Naive B cell (primary cell): ENCODE results near the gene ZNRF2. TPM values are rescaled to one million over a fixed set of nuclear protein-coding genes. Genes with fewer than 3 reads are reported as not detected.

Experiments
- ATAC-seq, 2 donors: fragments of 150-1000 bp; cut with Tn5 transposase; 2 replicates each; pipeline ENCODE4 v1.10.0; 2021; ENCODE audit warnings: low read depth in 2 of 2, mild to moderate bottlenecking in 2 of 2, moderate library complexity in 2 of 2
- DNase-seq: peaks from one replicate; pipeline ENCODE4 v3.0.0; 2022
- H3K27ac Mint-ChIP-seq, 6 donors: one replicate each; pipeline ENCODE4 v1.8.0; 2020 to 2022; ENCODE audit warnings: mild to moderate bottlenecking in 6 of 6, mixed read lengths in 6 of 6, moderate library complexity in 5 of 6, inconsistent platforms in 2 of 6
- H3K27me3 Mint-ChIP-seq, 3 donors: one replicate each; pipeline ENCODE4 v1.8.0; 2021 to 2022; ENCODE audit warnings: mixed read lengths in 3 of 3, mild to moderate bottlenecking in 1 of 3
- H3K36me3 Mint-ChIP-seq, 2 donors: one replicate each; pipeline ENCODE4 v1.8.0; 2020 to 2022; ENCODE audit warnings: mixed read lengths in 2 of 2, inconsistent platforms in 1 of 2, mild to moderate bottlenecking in 1 of 2
- H3K4me1 Mint-ChIP-seq, 3 donors: one replicate each; pipeline ENCODE4 v1.8.0; 2020 to 2022; ENCODE audit warnings: mixed read lengths in 3 of 3, inconsistent platforms in 1 of 3, mild to moderate bottlenecking in 1 of 3, moderate library complexity in 1 of 3
- H3K4me3 Mint-ChIP-seq, 8 donors: one replicate each; pipeline ENCODE4 v1.8.0; 2020 to 2022; ENCODE audit warnings: mild to moderate bottlenecking in 8 of 8, mixed read lengths in 8 of 8, moderate library complexity in 8 of 8, inconsistent platforms in 2 of 8
- H3K9me3 Mint-ChIP-seq, 7 donors: one replicate each; pipeline ENCODE4 v1.8.0; 2020 to 2022; ENCODE audit warnings: mixed read lengths in 7 of 7, mild to moderate bottlenecking in 5 of 7, inconsistent platforms in 2 of 7, moderate library complexity in 1 of 7
- polyA plus RNA-seq, 6 donors: library from polyadenylated mRNA; unstranded; fragments of 300-500 nt; fragmentation: Illumina TruSeq; gene quantifications; one replicate each; pipeline ENCODE4 v1.2.3, GENCODE V29; 2021; ENCODE audit warnings: low read depth in 6 of 6

Gene ZNRF2
- polyA plus RNA-seq, 6 donors from 2014 or later: 0.84 to 7.7 (median 2.8) TPM

GRCh38 chr7:30395676-30396075 lies 111.3 kb downstream of the ZNRF2 start:
- H3K27me3 Mint-ChIP-seq: no peaks in the 10 kb centered on the region
- no peak overlapping the region for H3K4me3 Mint-ChIP-seq
- no peak for DNase-seq
- no peak for ATAC-seq
- H3K36me3 Mint-ChIP-seq: no peaks in the 10 kb centered on the region
- peaks cover 0 to 2% (median 0%) of the 10 kb centered on the region in 7 donors for H3K9me3 Mint-ChIP-seq
- peaks cover 0 to 4% (median 0%) of the 10 kb centered on the region in 3 donors for H3K4me1 Mint-ChIP-seq
- H3K27ac Mint-ChIP-seq: no peak overlapping the region

GRCh38 chr7:30396389-30396788 lies 112.0 kb downstream of the ZNRF2 start:
- Mint-ChIP-seq H3K4me1 (peaks cover 0 to 4% (median 0%) of the 10 kb centered on the region in 3 donors), H3K27me3 (no peaks in the 10 kb centered on the region), H3K36me3 (no peaks in the 10 kb centered on the region), H3K4me3 (no peak overlapping the region), H3K9me3 (peaks cover 0 to 2% (median 0%) of the 10 kb centered on the region in 7 donors), H3K27ac (peak overlapping the region in 3 of 6 donors; percentile 0 to 8 (median 1))
- peak in 1 of 2 donors; percentile 27 for ATAC-seq
- DNase-seq: no peak

DNA sequence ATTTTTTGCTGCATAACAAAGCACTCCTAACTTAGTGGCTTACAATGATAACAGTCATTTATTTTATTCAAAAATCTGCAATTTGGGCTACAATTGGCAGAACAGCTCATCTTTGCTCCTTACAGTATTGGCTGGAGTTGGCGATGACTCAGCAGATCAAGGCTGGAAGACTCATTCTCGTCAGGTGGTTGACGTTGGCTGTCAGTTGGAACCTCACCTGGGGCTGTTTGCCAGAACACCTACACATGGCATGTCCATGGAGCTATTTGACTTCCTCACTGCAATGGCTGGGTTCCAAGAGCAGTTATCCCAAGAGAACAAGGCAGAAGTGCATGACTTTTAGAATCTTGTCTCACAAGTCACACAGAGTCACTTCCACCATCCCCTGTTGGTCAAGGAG lies 119.1 kb downstream of the ZNRF2 start:
- no peak for DNase-seq

DNA sequence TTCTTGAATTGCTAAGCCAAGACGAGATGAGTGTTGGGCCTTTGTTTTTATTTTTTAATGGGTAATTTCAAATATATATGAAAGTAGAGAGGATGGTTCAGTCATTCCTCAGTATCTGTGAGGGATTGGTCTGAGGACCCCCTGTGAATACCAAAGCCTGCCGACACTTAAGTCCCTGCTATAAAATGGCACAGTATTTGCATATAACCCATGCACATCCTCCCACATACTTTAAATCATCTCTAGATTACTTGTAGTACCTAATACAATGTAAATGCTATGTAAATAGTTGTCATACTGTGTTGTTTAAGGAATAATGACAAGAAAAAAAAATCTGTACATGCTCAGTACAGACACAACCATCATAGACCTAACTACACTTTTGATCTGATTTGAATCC lies 120.8 kb downstream of the ZNRF2 start:
- DNase-seq: no peak
- no peak overlapping the region for H3K4me3 Mint-ChIP-seq
- H3K27ac Mint-ChIP-seq: no peak overlapping the region
- peaks cover 0 to 2% (median 0%) of the 10 kb centered on the region in 7 donors for H3K9me3 Mint-ChIP-seq
- H3K36me3 Mint-ChIP-seq: peaks cover 4 to 16% of the 10 kb centered on the region in 2 donors
- no peak for ATAC-seq
- no peaks in the 10 kb centered on the region for H3K27me3 Mint-ChIP-seq
- H3K4me1 Mint-ChIP-seq: peaks cover 4 to 17% (median 8%) of the 10 kb centered on the region in 3 donors

More for the DNA sequence above, 119.1 kb downstream of the ZNRF2 start:
- Mint-ChIP-seq H3K4me3 (no peak overlapping the region), H3K27me3 (no peaks in the 10 kb centered on the region), H3K4me1 (peaks cover 0 to 7% (median 4%) of the 10 kb centered on the region in 3 donors), H3K36me3 (peaks cover 4 to 16% of the 10 kb centered on the region in 2 donors), H3K9me3 (peaks cover 0 to 2% (median 0%) of the 10 kb centered on the region in 7 donors), H3K27ac (no peak overlapping the region)
- no peak for ATAC-seq

GRCh38 chr7:30406664-30407425 lies 122.4 kb downstream of the ZNRF2 start:
- peaks cover 4 to 16% of the 10 kb centered on the region in 2 donors for H3K36me3 Mint-ChIP-seq
- H3K4me3 Mint-ChIP-seq: no peak overlapping the region
- no peaks in the 10 kb centered on the region for H3K9me3 Mint-ChIP-seq
- DNase-seq (no peak), ATAC-seq (no peak)
- peaks cover 20 to 26% (median 21%) of the 10 kb centered on the region in 3 donors for H3K4me1 Mint-ChIP-seq
- H3K27ac Mint-ChIP-seq: no peak overlapping the region
- no peaks in the 10 kb centered on the region for H3K27me3 Mint-ChIP-seq

DNA sequence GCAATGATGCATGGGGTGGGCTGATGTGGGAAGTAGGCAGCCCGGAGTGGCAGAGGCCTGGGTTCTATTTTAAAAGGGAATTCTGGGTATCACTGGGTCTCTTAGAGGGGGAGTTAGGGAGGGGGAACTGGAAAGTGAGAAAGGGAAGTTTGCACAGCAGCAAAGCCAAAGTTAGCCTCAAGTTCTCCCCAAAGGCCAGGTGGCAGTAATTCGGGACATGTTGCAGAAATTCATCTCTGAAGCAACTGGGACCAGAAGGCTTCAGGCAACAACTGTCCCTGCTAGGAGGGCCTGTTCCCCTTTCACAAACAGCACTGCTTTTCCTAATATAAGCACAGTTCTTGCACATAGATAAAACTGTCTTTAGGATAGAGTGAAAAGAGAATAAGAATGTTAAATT lies 126.8 kb downstream of the ZNRF2 start:
- peaks cover 35 to 38% (median 37%) of the 10 kb centered on the region in 3 donors for H3K4me1 Mint-ChIP-seq
- DNase-seq (no peak), ATAC-seq (peak; percentile 18 to 28)
- peak overlapping the region in 5 of 8 donors; percentile 19 to 72 (median 45) for H3K4me3 Mint-ChIP-seq
- peaks cover 4 to 8% of the 10 kb centered on the region in 2 donors for H3K36me3 Mint-ChIP-seq
- peak overlapping the region in 5 of 6 donors; percentile 9 to 95 (median 76) for H3K27ac Mint-ChIP-seq
- no peaks in the 10 kb centered on the region for H3K27me3 Mint-ChIP-seq
- H3K9me3 Mint-ChIP-seq: peaks cover 0 to 9% (median 6%) of the 10 kb centered on the region in 7 donors

- ATAC-seq (no peak), DNase-seq (no peak)
- Mint-ChIP-seq H3K27ac (peak overlapping the region in 5 of 6 donors; percentile 74 to 89 (median 82)), H3K4me1 (peaks cover 35 to 38% (median 37%) of the 10 kb centered on the region in 3 donors), H3K36me3 (peaks cover 0 to 1% of the 10 kb centered on the region in 2 donors), H3K27me3 (no peaks in the 10 kb centered on the region), H3K4me3 (peak overlapping the region in 6 of 8 donors; percentile 19 to 73 (median 44)), H3K9me3 (peaks cover 0 to 9% (median 6%) of the 10 kb centered on the region in 7 donors)
Observed at GRCh38 chr7:30411897-30412296, 127.5 kb downstream of the ZNRF2 start.

DNA sequence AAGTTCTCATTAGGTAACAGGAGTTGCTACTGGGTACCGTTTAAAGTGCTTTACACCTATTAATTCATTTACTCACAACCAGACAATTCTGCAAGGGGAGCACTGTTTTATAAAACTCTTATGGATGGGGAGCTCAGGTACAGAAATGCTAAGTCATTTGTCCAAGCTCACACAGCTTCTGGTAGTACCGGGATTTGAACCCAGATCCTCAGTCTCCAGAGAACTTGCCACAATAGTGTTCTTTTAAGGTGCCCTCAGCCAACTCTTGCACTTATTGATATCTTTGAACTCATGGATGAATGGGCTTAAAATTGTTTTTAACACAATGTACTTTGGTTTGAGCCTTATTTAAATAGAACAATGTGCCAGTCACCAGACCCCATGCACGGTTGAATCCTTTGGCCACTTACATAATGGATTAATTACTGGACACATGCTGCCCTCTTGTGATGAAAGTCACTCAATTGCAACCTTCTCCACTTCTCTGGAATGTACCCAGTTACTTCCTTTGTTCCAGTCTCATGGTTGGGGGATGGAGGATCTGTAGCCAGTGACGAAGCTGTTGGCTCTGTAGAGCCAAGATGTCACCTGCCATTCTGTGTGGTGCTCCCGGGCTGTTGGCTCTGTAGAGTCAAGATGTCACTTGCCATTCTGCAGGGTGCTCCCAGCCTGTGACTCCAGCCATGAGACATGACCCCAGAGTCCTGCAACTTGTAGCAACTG lies 128.5 kb downstream of the ZNRF2 start:
- Mint-ChIP-seq H3K27ac (peak overlapping the region in 2 of 6 donors; percentile 47 to 89), H3K9me3 (peaks cover 0 to 9% (median 6%) of the 10 kb centered on the region in 7 donors), H3K4me3 (no peak overlapping the region), H3K27me3 (no peaks in the 10 kb centered on the region), H3K4me1 (peaks cover 35 to 38% (median 37%) of the 10 kb centered on the region in 3 donors), H3K36me3 (no peaks in the 10 kb centered on the region)
- peak in 1 of 2 donors; percentile 21 for ATAC-seq
- DNase-seq: no peak

DNA sequence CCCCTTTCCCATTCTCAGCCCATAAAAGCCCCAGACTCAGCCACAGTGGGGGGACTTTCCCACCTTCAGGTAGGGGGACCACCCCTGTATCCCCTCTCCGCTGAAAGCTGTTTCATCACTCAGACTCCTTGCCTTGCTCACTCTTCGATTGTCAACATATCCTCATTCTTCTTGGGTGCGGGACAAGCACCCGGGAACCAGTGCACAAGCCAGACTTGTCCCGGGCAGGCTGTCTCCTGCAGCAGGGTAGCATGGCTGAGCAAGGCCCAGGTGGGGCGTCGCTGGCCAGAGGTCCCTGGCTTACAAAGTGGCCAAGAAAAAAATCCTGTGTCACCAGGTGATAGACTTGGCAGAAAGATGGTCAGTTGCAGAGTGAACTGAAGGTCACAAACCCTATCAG lies 129.5 kb downstream of the ZNRF2 start:
- Mint-ChIP-seq H3K4me3 (peak overlapping the region in 3 of 8 donors; percentile 16 to 50 (median 42)), H3K27ac (no peak overlapping the region), H3K36me3 (no peaks in the 10 kb centered on the region), H3K4me1 (peaks cover 35 to 37% (median 35%) of the 10 kb centered on the region in 3 donors), H3K27me3 (no peaks in the 10 kb centered on the region), H3K9me3 (peaks cover 0 to 9% (median 6%) of the 10 kb centered on the region in 7 donors)
- DNase-seq: no peak
- no peak for ATAC-seq

Other genes with a start within 250 kb of the ZNRF2 start
- 1 to 10 TPM; 3.1 to 8.3 (median 4.7) TPM for gene MTURN, start 149.6 kb upstream of the ZNRF2 start, polyA plus RNA-seq
- gene NOD1, start 194.2 kb downstream of the ZNRF2 start, polyA plus RNA-seq: 10 to 100 TPM in 2 of 6 donors, 1 to 10 TPM in 4; 7.0 to 16.8 (median 8.6) TPM
- gene GGCT, start 220.2 kb downstream of the ZNRF2 start, polyA plus RNA-seq: 10 to 100 TPM; 12.1 to 36.0 (median 28.8) TPM